NCI-H187 treated with DMSO at 0.1 percent for 48 hours (cell line): ENCODE data around the gene PARD3B.
"Not testable (repeated sequence)": the region's sequence is repeated elsewhere in the genome, so short reads cannot be mapped to it uniquely, and the experiment has no call there.

Source experiments
- DNase-seq: peaks from one replicate; lab custom pipeline; 2025; lab: John Stamatoyannopoulos, UW

PARD3B gene

GRCh38 chr2:205193836-205194228 lies 648.6 kb downstream of the PARD3B start:
- DNase-seq, result no peak

GRCh38 chr2:205197468-205198139 lies 652.3 kb downstream of the PARD3B start:
- no peak for DNase-seq

GRCh38 chr2:205198140-205198525 lies 652.9 kb downstream of the PARD3B start:
- no peak for DNase-seq

- no peak for DNase-seq
Measured at GRCh38 chr2:205199165-205199850, 654.0 kb downstream of the PARD3B start.

GRCh38 chr2:205210494-205210893 lies 665.2 kb downstream of the PARD3B start:
- no peak for DNase-seq

GRCh38 chr2:205212357-205212756 lies 667.1 kb downstream of the PARD3B start:
- no peak for DNase-seq

GRCh38 chr2:205216092-205216491 lies 670.8 kb downstream of the PARD3B start:
- no peak for DNase-seq

GRCh38 chr2:205216580-205216979 lies 671.3 kb downstream of the PARD3B start:
- DNase-seq, result no peak

GRCh38 chr2:205217004-205217403 lies 671.7 kb downstream of the PARD3B start:
- no peak for DNase-seq

- DNase-seq, result no peak
Measured at GRCh38 chr2:205218056-205218455, 672.8 kb downstream of the PARD3B start.

- DNase-seq, result not testable (repeated sequence)
Measured at GRCh38 chr2:205218816-205219215, 673.5 kb downstream of the PARD3B start.

- DNase-seq, result no peak
Measured at GRCh38 chr2:205220559-205220958, 675.3 kb downstream of the PARD3B start.

GRCh38 chr2:205232086-205232485 lies 686.8 kb downstream of the PARD3B start:
- DNase-seq, result no peak

GRCh38 chr2:205235434-205235833 lies 690.2 kb downstream of the PARD3B start:
- DNase-seq, result no peak

GRCh38 chr2:205237524-205237923 lies 692.2 kb downstream of the PARD3B start:
- no peak for DNase-seq

GRCh38 chr2:205245001-205245400 lies 699.7 kb downstream of the PARD3B start:
- no peak for DNase-seq

- no peak for DNase-seq
Measured at GRCh38 chr2:205245652-205246051, 700.4 kb downstream of the PARD3B start.

GRCh38 chr2:205259121-205259520 lies 713.8 kb downstream of the PARD3B start:
- no peak for DNase-seq

GRCh38 chr2:205261516-205262020 lies 716.3 kb downstream of the PARD3B start:
- no peak for DNase-seq

GRCh38 chr2:205267323-205267722 lies 722.0 kb downstream of the PARD3B start:
- DNase-seq, result no peak

GRCh38 chr2:205270689-205271088 lies 725.4 kb downstream of the PARD3B start:
- no peak for DNase-seq

GRCh38 chr2:205273148-205273547 lies 727.9 kb downstream of the PARD3B start:
- no peak for DNase-seq

GRCh38 chr2:205273627-205274026 lies 728.4 kb downstream of the PARD3B start:
- DNase-seq, result no peak

- no peak for DNase-seq
Measured at GRCh38 chr2:205274801-205275200, 729.5 kb downstream of the PARD3B start.
